GM10248 (cell line): ENCODE data around the gene CHCHD6.

Experiments used
- CTCF ChIA-PET: fragments of 300-600 bp; sonication (Branson Sonifier 250); formaldehyde crosslinking; extraction: SDS; loops from one replicate; lab custom pipeline; 2021; ENCODE audit warnings: antibody characterized with exemption; lab: Yijun Ruan, JAX
- POLR2A ChIA-PET: fragments of 350-650 bp; sonication (Branson Sonifier 250); formaldehyde crosslinking; extraction: SDS; loops from one replicate; lab custom pipeline; 2020; ENCODE audit warnings: antibody characterized with exemption; lab: Yijun Ruan, JAX
- DNase-seq: peaks from one replicate; pipeline ENCODE4 v3.0.0; 2012; ENCODE audit errors: extremely low spot score
- TF ChIP-seq, protein P1 (sequence below): IDR thresholded peaks from 2 replicates; pipeline ENCODE4 v1.5.1; 2012; ENCODE audit warnings: mild to moderate bottlenecking, low read depth; ENCODE audit errors: extremely low read depth, missing control alignments, control extremely low read depth

Gene CHCHD6

DNA sequence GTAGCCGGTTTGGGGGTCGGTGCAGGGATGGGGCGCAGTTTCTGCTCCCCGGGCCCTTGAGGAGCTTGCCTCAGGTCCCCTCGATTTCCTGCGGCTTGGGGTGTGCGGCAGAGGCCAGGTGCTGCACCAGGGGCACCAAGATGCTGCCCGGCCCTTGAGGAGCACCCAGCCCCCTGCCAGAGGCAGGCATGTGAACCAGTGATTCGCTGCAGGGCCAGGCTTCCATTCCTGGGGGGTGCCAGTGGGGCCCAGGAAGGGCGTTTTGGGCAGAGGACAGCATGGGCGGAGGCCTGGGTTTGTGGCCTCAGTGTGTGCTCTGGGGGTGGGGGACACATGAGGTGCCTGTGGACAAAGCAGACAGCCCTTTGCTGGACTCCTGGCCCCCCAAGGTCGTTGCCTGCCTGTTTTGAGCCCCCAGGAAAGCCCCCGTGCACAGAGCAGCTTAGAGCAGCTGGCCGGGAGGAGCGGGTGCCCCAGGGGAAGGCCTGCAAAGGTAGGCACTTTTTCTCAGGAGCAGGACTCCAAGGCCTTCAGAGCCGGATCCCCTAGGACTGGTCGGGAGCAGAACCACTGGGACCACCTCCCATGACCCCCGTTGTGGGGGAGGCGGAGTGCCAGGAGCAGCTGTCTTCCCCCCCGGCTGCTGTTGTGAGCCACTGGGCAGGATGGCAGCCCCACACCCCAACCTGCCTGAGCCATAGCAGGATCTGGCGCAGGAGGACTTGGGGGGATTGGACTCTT, 280.5 kb downstream of the CHCHD6 start:
- ChIA-PET CTCF (interaction anchor here (1.0 to 2.4 kb wide), 4 partner anchors 16 to 471 kb away, joined by 3 to 6 read pairs (median 3); no protein-coding TSS in a partner anchor), POLR2A (no interaction called here)
- DNase-seq, result no peak
- TF ChIP-seq, protein P1, sequence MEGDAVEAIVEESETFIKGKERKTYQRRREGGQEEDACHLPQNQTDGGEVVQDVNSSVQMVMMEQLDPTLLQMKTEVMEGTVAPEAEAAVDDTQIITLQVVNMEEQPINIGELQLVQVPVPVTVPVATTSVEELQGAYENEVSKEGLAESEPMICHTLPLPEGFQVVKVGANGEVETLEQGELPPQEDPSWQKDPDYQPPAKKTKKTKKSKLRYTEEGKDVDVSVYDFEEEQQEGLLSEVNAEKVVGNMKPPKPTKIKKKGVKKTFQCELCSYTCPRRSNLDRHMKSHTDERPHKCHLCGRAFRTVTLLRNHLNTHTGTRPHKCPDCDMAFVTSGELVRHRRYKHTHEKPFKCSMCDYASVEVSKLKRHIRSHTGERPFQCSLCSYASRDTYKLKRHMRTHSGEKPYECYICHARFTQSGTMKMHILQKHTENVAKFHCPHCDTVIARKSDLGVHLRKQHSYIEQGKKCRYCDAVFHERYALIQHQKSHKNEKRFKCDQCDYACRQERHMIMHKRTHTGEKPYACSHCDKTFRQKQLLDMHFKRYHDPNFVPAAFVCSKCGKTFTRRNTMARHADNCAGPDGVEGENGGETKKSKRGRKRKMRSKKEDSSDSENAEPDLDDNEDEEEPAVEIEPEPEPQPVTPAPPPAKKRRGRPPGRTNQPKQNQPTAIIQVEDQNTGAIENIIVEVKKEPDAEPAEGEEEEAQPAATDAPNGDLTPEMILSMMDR, result no peak

DNA sequence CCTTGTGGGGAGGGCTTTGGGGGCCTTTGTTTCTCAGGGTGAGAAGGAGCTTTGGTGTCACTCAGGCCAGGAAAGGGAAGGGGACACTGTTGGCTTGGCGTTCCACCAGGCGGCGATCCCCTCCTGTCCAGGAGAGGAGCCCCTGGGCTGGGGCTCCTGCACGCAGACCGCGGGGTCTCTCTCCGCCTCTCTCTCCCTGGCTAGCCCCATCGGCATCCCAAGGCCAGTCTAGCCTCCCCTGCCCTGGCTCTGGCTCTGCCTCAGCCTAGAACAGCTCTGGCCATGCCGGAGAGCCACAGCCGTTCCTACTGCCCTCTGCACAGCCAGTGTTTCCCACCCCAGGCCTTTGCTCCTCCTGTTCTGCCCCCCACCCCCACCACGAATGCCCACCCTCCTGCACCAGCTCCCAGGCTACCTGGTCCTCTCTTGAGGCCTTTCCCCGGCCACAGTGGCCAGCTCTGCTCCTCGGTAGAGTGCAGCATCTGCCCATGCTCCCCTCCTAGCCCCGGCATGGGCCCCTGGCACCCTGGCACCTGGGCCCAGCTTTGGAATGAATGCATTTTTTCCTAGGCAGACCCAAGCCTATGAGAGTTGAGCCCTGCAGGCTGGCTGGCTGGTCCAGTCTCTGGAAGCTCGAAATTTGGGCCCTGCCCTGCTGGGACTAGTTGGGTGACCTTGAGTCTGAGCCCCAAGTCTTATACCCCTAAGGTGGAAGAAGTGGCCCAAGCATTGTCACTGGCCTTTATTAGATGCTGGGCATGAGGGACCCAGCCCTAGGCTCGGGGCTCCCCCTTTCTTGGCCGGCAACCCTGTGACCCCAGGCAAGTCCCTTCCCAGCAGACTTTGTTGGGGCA, 281.3 kb downstream of the CHCHD6 start:
- CTCF ChIA-PET, result interaction anchor here (1.0 kb wide), 1 partner anchor 470 kb away, joined by 3 read pairs; no protein-coding TSS in a partner anchor
- POLR2A ChIA-PET, result interaction anchor here (0.6 kb wide), 1 partner anchor 93 kb away, joined by 3 read pairs; no protein-coding TSS in a partner anchor
- no peak for DNase-seq
- TF ChIP-seq, protein P1, result no peak

DNA sequence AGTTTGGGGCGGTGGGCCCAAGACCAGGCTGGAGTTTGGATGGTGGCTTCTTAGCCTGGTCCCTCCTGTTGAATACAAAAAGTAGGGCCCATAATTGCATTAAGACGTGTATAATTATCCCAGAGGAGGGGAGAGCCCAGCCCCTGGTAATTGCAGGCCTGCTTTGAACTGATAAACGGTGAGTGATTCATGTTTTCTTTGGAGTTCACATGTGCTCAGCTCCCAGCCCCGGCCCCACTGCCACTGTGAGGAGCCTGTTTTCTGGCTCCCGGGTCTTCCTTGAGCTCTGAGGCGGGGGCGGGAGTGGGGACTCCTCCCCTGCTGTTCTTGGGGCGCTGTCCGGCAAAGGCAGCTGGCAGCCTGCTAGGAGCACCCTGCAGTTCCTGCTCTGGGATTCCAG, 282.0 kb downstream of the CHCHD6 start:
- DNase-seq, result no peak
- POLR2A ChIA-PET, result interaction anchor here (0.6 kb wide), 1 partner anchor 94 kb away, joined by 3 read pairs; no protein-coding TSS in a partner anchor
- CTCF ChIA-PET, result interaction anchor here (0.9 to 1.0 kb wide), 2 partner anchors 470 kb away, joined by 3 read pairs; no protein-coding TSS in a partner anchor
- TF ChIP-seq, protein P1, result no peak

DNA sequence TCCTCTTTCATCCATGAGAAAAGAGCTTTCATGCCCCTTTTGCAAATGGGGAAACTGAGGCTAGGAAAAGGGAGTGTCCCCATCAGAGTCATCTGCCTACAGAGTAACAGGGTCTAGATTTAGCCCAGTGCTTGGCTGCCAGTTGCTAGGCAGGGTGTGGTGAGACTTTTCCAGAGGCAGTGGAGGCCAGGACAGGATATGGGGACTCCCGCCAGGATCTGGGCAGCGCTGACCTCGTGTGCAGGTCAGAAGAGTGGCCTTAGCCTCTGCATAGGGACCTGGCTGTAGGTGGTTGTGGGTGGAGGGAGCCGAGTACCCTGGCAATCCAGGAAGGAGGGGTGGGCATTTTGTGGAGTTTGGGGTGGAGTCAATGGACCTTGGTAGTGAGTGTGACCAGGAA, 283.1 kb downstream of the CHCHD6 start:
- TF ChIP-seq, protein P1, result no peak

DNA sequence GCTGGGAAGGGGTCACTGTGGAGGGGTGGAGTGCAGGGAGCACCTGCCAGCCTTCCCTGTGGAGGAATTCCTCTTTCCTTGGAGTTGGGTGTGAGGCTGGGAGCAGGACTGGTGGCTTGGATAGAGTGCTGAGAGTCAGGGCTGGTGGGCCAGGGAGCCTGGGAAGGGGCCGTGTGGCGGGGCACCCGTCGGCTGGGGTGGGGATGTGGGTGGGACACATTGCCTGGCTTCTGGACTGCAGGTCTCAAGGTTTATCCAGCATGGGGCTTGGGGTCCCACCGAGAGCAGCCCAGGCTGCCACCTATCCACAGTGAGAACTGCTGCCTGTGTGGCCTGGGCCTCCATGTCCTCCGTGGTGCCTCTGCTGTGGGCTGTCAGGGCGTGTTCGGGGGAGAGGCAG, 283.6 kb downstream of the CHCHD6 start:
- DNase-seq, result no peak
- CTCF ChIA-PET, result no interaction called here
- TF ChIP-seq, protein P1, result no peak
- POLR2A ChIA-PET, result no interaction called here

More for the DNA sequence above, 283.1 kb downstream of the CHCHD6 start:
- CTCF ChIA-PET, result no interaction called here
- no peak for DNase-seq
- POLR2A ChIA-PET, result no interaction called here

DNA sequence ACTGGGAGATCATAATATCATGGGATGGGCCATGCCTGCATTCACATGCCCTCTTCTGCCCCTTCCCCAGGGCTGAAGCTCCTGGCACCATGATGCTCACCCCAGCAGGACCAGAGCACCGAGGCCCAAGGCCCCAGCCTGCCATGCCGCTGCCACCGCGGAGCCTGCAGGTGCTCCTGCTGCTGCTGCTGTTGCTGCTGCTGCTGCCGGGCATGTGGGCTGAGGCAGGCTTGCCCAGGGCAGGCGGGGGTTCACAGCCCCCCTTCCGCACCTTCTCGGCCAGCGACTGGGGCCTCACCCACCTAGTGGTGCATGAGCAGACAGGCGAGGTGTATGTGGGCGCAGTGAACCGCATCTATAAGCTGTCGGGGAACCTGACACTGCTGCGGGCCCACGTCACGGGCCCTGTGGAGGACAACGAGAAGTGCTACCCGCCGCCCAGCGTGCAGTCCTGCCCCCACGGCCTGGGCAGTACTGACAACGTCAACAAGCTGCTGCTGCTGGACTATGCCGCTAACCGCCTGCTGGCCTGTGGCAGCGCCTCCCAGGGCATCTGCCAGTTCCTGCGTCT, 284.5 kb downstream of the CHCHD6 start:
- POLR2A ChIA-PET, result no interaction called here
- DNase-seq, result no peak
- CTCF ChIA-PET, result interaction anchor here (1.2 kb wide), 1 partner anchor 236 kb away, joined by 3 read pairs; no protein-coding TSS in a partner anchor
- TF ChIP-seq, protein P1, result no peak
